ENCODE results near the gene IGF2BP3.

GRCh38 chr7:23462846-23463245 lies 7.4 kb downstream of the IGF2BP3 start:
- TF ChIP-seq POLR2A (IDR thresholded peaks at IDR 0.05; ENCODE audit: low read depth, low read length) (no peak), POLR2AphosphoS5 (IDR thresholded peaks at IDR 0.05; ENCODE audit: low read depth, low read length) (no peak), TAF1 (IDR thresholded peaks at IDR 0.05; ENCODE audit: low read depth, low read length) (no peak), SPI1 (IDR thresholded peaks at IDR 0.05; ENCODE audit: low read depth, low read length) (no peak)

Measured in GM12891 (cell line).